HG03066 (cell line): ENCODE results near the gene ERCC2.

Experiments
- ATAC-seq: cut with Tn5 transposase; IDR thresholded peaks from one replicate; pipeline ENCODE4 v1.9.1; 2021; ENCODE audit warnings: low read depth; ENCODE audit not compliant: unreplicated experiment

Gene ERCC2

GRCh38 chr19:45402298-45403061 is 32.1 kb upstream of the ERCC2 start:
- ATAC-seq, result no peak

DNA sequence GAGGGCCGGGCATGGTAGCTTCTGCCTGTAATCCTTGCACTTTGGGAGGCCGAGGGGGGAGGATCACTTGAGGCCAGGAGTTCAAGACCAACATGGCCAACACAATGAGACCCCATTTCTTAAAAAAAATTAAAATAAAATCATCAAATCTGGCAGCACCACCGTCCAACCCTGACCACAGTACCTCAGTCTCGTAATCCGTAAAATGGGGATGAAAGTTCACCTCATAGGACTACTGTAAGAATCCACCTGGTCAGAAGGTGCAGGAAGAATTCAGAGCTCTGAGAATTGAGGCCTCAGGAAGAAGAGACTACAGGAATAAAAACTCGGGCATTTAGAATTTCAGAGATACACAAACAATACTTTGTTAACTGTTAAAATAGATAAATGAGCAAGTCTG is 31.4 kb upstream of the ERCC2 start:
- ATAC-seq, result no peak

DNA sequence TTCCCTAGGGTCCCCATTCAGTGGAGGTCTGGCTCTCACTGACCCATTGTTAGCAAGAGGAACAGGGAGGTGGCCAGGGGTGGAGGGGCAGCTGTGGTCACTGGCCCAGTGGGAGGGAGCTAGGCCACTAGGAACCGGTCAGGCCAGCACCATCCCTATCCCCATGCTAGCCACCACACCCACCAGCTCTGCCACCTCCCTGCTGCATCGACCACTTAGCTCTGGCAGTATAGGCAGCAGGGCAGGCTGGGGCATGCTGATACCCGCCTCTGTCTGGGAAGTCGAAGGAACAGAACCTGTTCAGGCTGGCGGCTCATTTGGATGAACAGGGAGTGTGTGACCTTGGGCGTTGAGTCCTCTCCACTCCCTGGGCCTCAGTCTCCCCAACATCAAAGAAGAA is 29.8 kb upstream of the ERCC2 start:
- ATAC-seq, result no peak

- ATAC-seq, result no peak
These were observed 25.6 kb upstream of the ERCC2 start for GRCh38 chr19:45395821-45396617.

GRCh38 chr19:45391871-45392665 is 21.7 kb upstream of the ERCC2 start:
- ATAC-seq, result no peak

DNA sequence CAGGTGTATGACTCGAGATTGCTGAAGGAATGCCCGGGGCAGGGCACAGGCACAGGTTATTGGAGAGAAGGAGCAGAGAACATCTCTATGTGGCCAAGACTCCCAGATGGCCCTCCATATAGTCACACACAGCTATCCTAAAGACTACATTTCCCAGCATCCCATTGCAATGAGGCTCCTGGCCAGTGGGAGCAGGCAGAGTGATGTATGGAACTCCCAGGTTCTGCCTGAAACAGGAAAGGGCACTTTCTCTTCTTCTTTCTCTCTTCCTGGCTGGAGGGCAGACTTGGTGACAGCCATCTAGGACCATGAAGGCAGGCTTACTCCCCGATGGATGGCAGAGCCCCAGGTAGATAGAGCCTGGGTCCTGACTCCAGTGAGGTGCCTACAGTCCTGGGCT is 21.0 kb upstream of the ERCC2 start:
- no peak for ATAC-seq

GRCh38 chr19:45385392-45386221 is 15.2 kb upstream of the ERCC2 start:
- ATAC-seq, result no peak

- no peak for ATAC-seq
These were observed 12.1 kb upstream of the ERCC2 start for GRCh38 chr19:45382426-45382825.

GRCh38 chr19:45380107-45380506 is 9.7 kb upstream of the ERCC2 start:
- ATAC-seq, result no peak

DNA sequence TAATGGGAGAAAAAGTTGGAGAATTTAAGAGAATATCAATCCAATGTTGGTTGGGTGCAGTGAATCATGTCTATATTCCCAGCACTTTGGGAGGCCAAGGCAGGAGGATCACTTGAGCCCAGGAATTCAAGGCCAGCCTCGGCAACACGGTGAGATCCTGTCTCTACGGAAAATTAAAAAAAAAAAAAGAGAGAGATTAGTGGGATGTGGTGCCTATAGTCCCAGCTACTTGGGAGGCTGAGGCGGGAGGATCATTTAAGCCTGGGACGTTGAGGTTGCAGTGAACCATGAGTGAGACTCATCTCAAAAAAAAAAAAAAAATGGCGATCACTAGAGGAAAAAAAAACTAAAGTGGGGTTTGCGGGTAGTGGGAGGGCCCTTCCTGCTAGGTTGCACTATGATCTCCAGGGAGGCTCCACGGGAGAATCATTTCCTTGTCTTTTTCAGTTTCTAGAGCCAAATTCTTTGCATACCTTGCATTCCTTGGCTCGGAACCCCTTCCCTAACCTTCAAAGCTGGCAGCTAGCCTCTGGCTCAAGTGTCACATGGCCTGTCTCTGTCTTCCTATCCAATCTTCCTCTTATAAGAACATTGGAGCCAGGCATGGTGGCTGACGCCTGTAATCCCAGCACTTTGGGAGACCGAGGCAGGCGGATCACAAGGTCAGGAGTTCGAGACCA is 5.8 kb upstream of the ERCC2 start:
- no peak for ATAC-seq

GRCh38 chr19:45368737-45369340 is 1.5 kb downstream of the ERCC2 start:
- ATAC-seq, result no peak

- no peak for ATAC-seq
These were observed 2.2 kb downstream of the ERCC2 start for GRCh38 chr19:45368127-45368526.

DNA sequence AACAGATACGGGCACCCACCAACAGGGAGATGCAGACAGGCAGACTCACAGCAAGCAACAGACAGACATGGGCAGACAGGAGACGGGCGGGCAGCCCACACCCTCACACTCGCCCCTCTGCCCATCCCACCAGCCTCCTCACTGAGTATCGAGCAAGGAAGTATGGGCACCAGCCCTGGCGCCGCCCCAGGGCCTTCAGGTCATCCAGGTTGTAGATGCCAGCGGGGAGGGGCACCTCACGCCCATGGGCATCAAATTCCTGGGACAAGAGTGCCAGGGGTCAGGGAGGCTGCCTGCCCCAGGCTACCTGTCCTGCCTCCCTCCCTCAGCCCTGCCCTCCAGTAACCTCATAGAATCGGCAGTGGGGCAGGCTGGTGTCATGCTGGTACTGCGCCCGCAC is 5.7 kb downstream of the ERCC2 start:
- no peak for ATAC-seq

DNA sequence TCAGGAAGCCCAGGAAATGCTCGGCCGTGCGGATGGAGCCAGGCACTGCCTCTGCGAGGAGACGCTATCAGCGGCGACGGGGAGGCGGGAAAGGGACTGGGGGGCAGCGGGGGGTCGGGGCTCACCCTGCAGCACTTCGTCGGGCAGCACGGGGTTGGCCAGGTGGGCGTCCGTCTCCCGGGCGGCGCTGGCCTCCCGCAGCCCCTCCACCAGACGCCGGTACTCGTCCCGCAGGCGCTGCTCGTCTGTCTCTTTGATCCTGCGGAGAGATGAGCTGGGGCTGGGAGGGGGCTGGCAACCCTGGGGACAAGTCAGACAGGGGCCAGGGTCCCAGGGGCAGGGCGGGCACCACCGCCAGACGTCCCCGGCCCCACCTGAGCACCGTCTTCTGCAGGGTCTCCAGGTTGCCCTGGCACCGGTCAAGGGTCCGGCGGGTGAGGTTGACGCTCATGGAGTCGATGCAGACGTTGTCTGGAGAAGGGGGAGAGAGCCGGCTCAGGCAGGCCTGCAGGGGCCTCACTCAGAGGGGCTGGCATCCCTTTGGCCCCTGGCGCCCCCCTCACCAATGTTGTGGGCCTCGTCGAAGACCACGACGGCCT is 6.4 kb downstream of the ERCC2 start:
- ATAC-seq, result no peak

DNA sequence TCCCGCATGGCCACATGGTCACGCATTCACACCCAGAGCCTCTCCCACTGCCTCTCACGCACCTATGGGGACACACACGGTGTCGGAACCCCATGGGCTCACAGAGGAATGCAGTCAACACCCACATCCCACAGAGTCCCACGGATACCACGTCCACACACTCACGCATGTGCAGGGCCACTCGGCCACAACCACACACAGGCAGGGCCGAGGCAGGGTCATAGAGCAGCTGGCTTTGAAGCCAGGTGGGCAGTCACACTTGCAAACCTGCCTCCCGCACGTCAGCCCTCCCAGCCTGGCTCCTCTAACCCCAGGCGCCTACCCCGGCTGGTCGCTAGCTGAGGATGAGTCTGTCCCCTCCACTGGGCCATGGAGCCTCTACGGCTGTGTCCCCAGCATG is 8.1 kb downstream of the ERCC2 start:
- no peak for ATAC-seq

- ATAC-seq, result no peak
These were observed 8.8 kb downstream of the ERCC2 start for GRCh38 chr19:45361608-45362007.

DNA sequence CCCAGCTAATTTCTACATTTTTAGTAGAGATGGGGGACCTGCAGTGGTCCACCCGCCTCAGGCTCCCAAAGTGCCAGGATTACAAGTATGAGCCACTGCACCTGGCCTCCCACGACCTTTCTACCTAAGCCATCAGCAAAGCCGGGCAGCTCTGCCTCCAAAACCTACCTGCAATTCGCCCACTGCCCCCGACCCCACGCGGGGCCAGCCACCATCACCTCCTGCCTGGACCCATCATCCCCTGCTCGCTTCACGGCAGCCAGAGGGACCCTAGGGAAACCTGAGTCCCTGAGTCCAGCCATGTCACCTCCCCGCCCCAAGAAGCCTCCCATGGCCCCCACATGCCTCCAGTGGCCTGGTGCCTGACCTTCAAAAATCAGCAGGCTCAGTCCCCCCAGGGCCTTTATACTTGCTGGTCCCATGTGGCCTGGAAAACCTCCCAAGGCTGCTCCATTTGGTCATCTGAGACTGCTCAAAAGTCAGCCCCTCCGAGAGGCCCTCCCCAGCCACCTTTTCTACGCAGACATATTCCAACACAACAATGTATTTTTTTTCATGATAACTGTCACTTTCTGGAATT is 12.1 kb downstream of the ERCC2 start:
- ATAC-seq, result no peak

- no peak for ATAC-seq
These were observed 13.0 kb downstream of the ERCC2 start for GRCh38 chr19:45357445-45357783.
